GM11168 (cell line): Measurements from ENCODE around the gene ETNK1.

Source experiments
- in situ Hi-C: fragments of 300-500 bp; cut with MboI; formaldehyde crosslinking; loops from one replicate; pipeline ENCODE4 v1.12.0; 2022; ENCODE audit warnings: low sequenced_read_pairs; ENCODE audit not compliant: unreplicated experiment

The ETNK1 gene

DNA sequence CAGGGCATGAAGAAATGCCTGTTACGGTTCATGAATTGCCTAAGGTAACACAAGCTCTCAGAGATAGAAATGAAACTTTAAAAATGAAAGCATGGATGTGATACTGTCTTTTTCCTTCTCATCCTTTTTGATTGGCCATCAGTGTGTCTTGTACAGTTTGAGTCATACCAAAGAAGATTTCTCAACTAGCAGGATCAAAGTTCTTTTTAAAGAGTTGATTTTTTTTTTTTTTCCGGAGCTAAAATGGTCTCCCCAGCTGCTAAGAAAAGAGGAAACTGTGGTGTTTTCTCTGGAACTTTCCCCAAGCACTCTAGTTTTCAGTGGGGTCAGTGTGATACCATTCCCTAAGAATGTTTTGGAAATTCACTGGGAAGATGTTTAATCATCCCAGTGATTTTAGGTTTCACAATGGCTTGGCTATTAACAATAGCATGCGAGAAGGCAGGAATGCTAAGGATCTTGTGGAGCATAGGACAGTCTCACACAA, 105.0 kb downstream of the ETNK1 start:
- in situ Hi-C loops = no loop called here

- in situ Hi-C loops = no loop called here
Observed at GRCh38 chr12:22731236-22731635, 106.3 kb downstream of the ETNK1 start.

DNA sequence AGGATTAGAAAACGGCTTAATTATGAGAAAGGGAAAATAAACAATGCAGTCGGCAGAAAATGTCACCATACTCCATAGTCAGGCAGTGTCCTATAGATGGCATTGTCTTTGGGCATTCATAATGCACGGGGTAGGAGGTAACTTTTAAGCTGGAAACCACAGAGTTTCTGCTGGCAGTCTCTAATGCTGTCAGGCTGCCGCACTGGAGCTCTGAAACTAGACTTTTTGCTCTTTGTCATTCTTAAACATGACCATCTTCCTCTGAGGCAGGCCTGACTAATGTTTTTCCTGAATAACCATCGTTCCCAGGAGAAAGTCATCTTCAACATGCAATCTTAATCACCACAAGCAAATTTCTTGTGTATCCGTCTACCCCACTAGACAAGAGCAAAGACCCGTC, 108.8 kb downstream of the ETNK1 start:
- in situ Hi-C loops = no loop called here

DNA sequence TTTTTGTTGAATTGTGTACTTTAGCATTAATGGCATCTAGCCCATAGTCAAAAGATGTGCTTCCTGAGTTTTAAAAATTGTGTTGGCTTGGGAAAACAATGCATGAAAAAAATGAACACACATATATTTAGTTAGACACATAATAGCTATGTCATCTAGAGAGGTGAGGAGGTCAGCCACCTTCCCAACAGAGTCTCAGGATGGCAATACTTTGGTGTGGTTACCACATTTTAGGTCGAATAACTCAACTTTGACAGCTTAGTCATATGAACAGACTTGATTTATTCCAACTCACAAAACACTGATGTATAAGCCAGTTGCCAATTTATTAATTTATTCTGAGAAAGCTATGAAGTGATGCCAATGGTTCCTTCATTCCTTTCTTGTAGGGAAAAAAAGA, 114.0 kb downstream of the ETNK1 start:
- in situ Hi-C loops = no loop called here
